Adrenal gland (tissue), 5 donors: ENCODE measurements around the gene PCNX4.

Experiments
- CTCF ChIP-seq, 6 experiments: fragments of 450-650 bp in 4 of 6; fragments of 200-600 bp in 2 of 6; sonication (generic) in 1 of 6; IDR thresholded peaks; 1 replicate in 5 of 6; 2 replicates in 1 of 6; pipeline versions ENCODE4 v1.5.1 to v1.8.0; 2016 to 2021; ENCODE audit warnings: antibody characterized with exemption in 6 of 6, mild to moderate bottlenecking in 2 of 6, moderate library complexity in 1 of 6
- POLR2A ChIP-seq, 2 donors: fragments of 450-650 bp; IDR thresholded peaks; one replicate each; pipeline ENCODE4 v1.6.1; 2017; ENCODE audit warnings: antibody characterized with exemption in 2 of 2, mild to moderate bottlenecking in 2 of 2, moderate library complexity in 1 of 2
- donor health status: DM: no; HTN: no; CAD: no.

GRCh38 chr14:60188696-60189095 lies 97.0 kb downstream of the PCNX4 start:
- no peak for TF ChIP-seq CTCF (IDR thresholded peaks at IDR 0.05)
- no peak for TF ChIP-seq POLR2A (IDR thresholded peaks at IDR 0.05)
